Endodermal cell (in vitro differentiated cells): ENCODE results near the gene C10orf67. TPM values are rescaled to one million over a fixed set of nuclear protein-coding genes. Genes with fewer than 3 reads are reported as not detected.

ENCODE experiments used
- DNase-seq: peaks from one replicate; pipeline ENCODE4 v3.0.0-alpha.2; 2017
- H3K27ac ChIP-seq: 2 replicates; pipeline ENCODE4 v1.5.1; 2013; ENCODE audit warnings: mild to moderate bottlenecking, low read depth, low read length, moderate library complexity
- H3K27me3 ChIP-seq: 2 replicates; pipeline ENCODE4 v1.6.1; 2013; ENCODE audit warnings: mild to moderate bottlenecking, low read length, moderate library complexity; ENCODE audit not compliant: insufficient read depth, control insufficient read depth, poor library complexity, severe bottlenecking
- H3K36me3 ChIP-seq: 2 replicates; pipeline ENCODE4 v1.7.0; 2013; ENCODE audit warnings: mild to moderate bottlenecking, low read length, moderate library complexity; ENCODE audit not compliant: control insufficient read depth, insufficient read depth
- H3K4me1 ChIP-seq: one replicate; pipeline ENCODE4 v1.7.0; 2013; ENCODE audit warnings: low read length; ENCODE audit not compliant: control insufficient read depth, insufficient read depth
- H3K4me3 ChIP-seq: 2 replicates; pipeline ENCODE4 v1.5.1; 2013; ENCODE audit warnings: mild to moderate bottlenecking, low read length, moderate library complexity
- H3K9ac ChIP-seq: 2 replicates; pipeline ENCODE4 v1.6.1; 2013; ENCODE audit warnings: mild to moderate bottlenecking, low read length, moderate library complexity; ENCODE audit not compliant: poor library complexity, severe bottlenecking; ENCODE audit errors: extremely low read depth
- H3K9me3 ChIP-seq: 2 replicates; pipeline ENCODE4 v1.6.1; 2013; ENCODE audit warnings: mild to moderate bottlenecking, low read length, moderate library complexity; ENCODE audit not compliant: control insufficient read depth
- H3K27ac Mint-ChIP-seq: 2 replicates; pipeline ENCODE4 v1.8.0; 2020; ENCODE audit warnings: mixed read lengths
- H3K27me3 Mint-ChIP-seq: 2 replicates; pipeline ENCODE4 v1.8.0; 2021; ENCODE audit warnings: mild to moderate bottlenecking, mixed read lengths; ENCODE audit not compliant: insufficient read depth
- H3K36me3 Mint-ChIP-seq: 2 replicates; pipeline ENCODE4 v1.8.0; 2020; ENCODE audit warnings: low read depth, mixed read lengths
- H3K4me1 Mint-ChIP-seq: 2 replicates; pipeline ENCODE4 v1.8.0; 2020; ENCODE audit warnings: mixed read lengths
- H3K4me3 Mint-ChIP-seq: 2 replicates; pipeline ENCODE4 v1.8.0; 2020; ENCODE audit warnings: mild to moderate bottlenecking, moderate library complexity, mixed read lengths
- H3K9me3 Mint-ChIP-seq: 2 replicates; pipeline ENCODE4 v1.8.0; 2020; ENCODE audit warnings: mild to moderate bottlenecking, mixed read lengths
- WGBS, 2 experiments: methylation state at CpG; one replicate each; pipeline versions ENCODE4 v1.1.5 to v1.1.7; 2013; ENCODE audit warnings: missing lambda C conversion rate in 2 of 2, mixed read lengths in 1 of 2; ENCODE audit not compliant: insufficient coverage in 1 of 2, insufficient read length in 1 of 2; 5-methylcytosine and 5-hydroxymethylcytosine counted together
- total RNA-seq, 2 donors: library from RNA; stranded (reverse); fragmentation: NEBNext Ultra II Directional in 1 of 2; extraction: Animal tissue kit (Norgen Biotek cat#: 25700) in 1 of 2; gene quantifications; 2 replicates in 1 of 2; 3 replicates in 1 of 2; pipeline ENCODE4 v1.2.1, GENCODE V29; 2021
- TF ChIP-seq, protein P1 (sequence below): fragments of 200-600 bp; sonication (generic); conservative IDR thresholded peaks from 2 replicates; pipeline ENCODE4 v1.5.0; 2021; ENCODE audit warnings: antibody characterized with exemption, mild to moderate bottlenecking

The C10orf67 gene
- total RNA-seq, 2 donors from 2014 or later = not detected

GRCh38 chr10:23375366-23375765 lies 30.8 kb upstream of the C10orf67 start:
- 88 to 95% methylated on average over 3 to 4 of the region's 4 CpGs for WGBS, 2 experiments
- no peak overlapping the region for H3K27ac Mint-ChIP-seq
- no peaks in the 10 kb centered on the region for H3K9me3 Mint-ChIP-seq
- TF ChIP-seq, protein P1, sequence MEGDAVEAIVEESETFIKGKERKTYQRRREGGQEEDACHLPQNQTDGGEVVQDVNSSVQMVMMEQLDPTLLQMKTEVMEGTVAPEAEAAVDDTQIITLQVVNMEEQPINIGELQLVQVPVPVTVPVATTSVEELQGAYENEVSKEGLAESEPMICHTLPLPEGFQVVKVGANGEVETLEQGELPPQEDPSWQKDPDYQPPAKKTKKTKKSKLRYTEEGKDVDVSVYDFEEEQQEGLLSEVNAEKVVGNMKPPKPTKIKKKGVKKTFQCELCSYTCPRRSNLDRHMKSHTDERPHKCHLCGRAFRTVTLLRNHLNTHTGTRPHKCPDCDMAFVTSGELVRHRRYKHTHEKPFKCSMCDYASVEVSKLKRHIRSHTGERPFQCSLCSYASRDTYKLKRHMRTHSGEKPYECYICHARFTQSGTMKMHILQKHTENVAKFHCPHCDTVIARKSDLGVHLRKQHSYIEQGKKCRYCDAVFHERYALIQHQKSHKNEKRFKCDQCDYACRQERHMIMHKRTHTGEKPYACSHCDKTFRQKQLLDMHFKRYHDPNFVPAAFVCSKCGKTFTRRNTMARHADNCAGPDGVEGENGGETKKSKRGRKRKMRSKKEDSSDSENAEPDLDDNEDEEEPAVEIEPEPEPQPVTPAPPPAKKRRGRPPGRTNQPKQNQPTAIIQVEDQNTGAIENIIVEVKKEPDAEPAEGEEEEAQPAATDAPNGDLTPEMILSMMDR = no peak
- H3K9me3 ChIP-seq = no peaks in the 10 kb centered on the region
- no peaks in the 10 kb centered on the region for H3K27me3 ChIP-seq
- H3K36me3 ChIP-seq = no peaks in the 10 kb centered on the region
- H3K4me3 Mint-ChIP-seq = no peak overlapping the region
- no peaks in the 10 kb centered on the region for H3K4me1 ChIP-seq
- no peak for DNase-seq
- H3K36me3 Mint-ChIP-seq = no peaks in the 10 kb centered on the region
- no peak overlapping the region for H3K9ac ChIP-seq
- no peaks in the 10 kb centered on the region for H3K4me1 Mint-ChIP-seq
- no peak overlapping the region for H3K4me3 ChIP-seq
- no peak overlapping the region for H3K27ac ChIP-seq
- peaks cover 2% of the 10 kb centered on the region for H3K27me3 Mint-ChIP-seq

- H3K27ac Mint-ChIP-seq = no peak overlapping the region
- TF ChIP-seq, protein P1 = no peak
- no peaks in the 10 kb centered on the region for H3K4me1 Mint-ChIP-seq
- H3K4me3 ChIP-seq = no peak overlapping the region
- no peaks in the 10 kb centered on the region for H3K9me3 ChIP-seq
- H3K27ac ChIP-seq = no peak overlapping the region
- H3K9me3 Mint-ChIP-seq = no peaks in the 10 kb centered on the region
- H3K36me3 ChIP-seq = no peaks in the 10 kb centered on the region
- no peak for DNase-seq
- no peak overlapping the region for H3K4me3 Mint-ChIP-seq
- H3K9ac ChIP-seq = no peak overlapping the region
- 84 to 86% methylated on average over 1 of the region's 1 CpG for WGBS, 2 experiments
- peaks cover 2% of the 10 kb centered on the region for H3K27me3 Mint-ChIP-seq
- H3K27me3 ChIP-seq = no peaks in the 10 kb centered on the region
- no peaks in the 10 kb centered on the region for H3K36me3 Mint-ChIP-seq
- H3K4me1 ChIP-seq = no peaks in the 10 kb centered on the region
These were observed 28.6 kb upstream of the C10orf67 start for GRCh38 chr10:23373156-23373555.

- H3K9me3 ChIP-seq = no peaks in the 10 kb centered on the region
- H3K36me3 Mint-ChIP-seq = no peaks in the 10 kb centered on the region
- H3K36me3 ChIP-seq = no peaks in the 10 kb centered on the region
- H3K27me3 Mint-ChIP-seq = peaks cover 2% of the 10 kb centered on the region
- no peaks in the 10 kb centered on the region for H3K4me1 Mint-ChIP-seq
- H3K27ac Mint-ChIP-seq = no peak overlapping the region
- H3K9me3 Mint-ChIP-seq = no peaks in the 10 kb centered on the region
- no peaks in the 10 kb centered on the region for H3K4me1 ChIP-seq
- H3K4me3 Mint-ChIP-seq = no peak overlapping the region
- TF ChIP-seq, protein P1 = no peak
- 86% methylated on average over 1 of the region's 1 CpG; no CpG with 5 or more reads in 1 of the 2 experiments for WGBS, 2 experiments
- H3K27ac ChIP-seq = no peak overlapping the region
- no peak overlapping the region for H3K4me3 ChIP-seq
- H3K9ac ChIP-seq = no peak overlapping the region
- no peaks in the 10 kb centered on the region for H3K27me3 ChIP-seq
- no peak for DNase-seq
These were observed 26.5 kb upstream of the C10orf67 start for GRCh38 chr10:23371073-23371472.
